Cardiac septum (tissue), 1 donor: ENCODE results near the gene ZMIZ2. TPM values are rescaled to one million over a fixed set of nuclear protein-coding genes. Genes with fewer than 3 reads are reported as not detected.
"Not testable (repeated sequence)": the region's sequence is repeated elsewhere in the genome, so short reads cannot be mapped to it uniquely, and the experiment has no call there.

Experiments used
- DNase-seq: peaks from one replicate; pipeline ENCODE4 v3.0.0-alpha.2; 2020; ENCODE audit warnings: low spot score
- intact Hi-C: fragments of 100-400 bp; cut with DNase I; formaldehyde crosslinking; loops from one replicate; pipeline ENCODE4 v1.14.0; 2022
- long read RNA-seq: library from polyadenylated mRNA; unstranded; transcript quantifications from one replicate; pipeline ENCODE4 v2.0.0, GENCODE V29; 2021
- total RNA-seq: library from RNA; stranded (reverse); fragmentation: NEBNext Ultra II Directional; extraction: Animal tissue kit (Norgen Biotek cat#: 25700); gene quantifications from one replicate; pipeline ENCODE4 v1.2.1, GENCODE V29; 2021
- donor health status: DM: no; HTN: no; CAD: no.

Gene ZMIZ2, protein sequence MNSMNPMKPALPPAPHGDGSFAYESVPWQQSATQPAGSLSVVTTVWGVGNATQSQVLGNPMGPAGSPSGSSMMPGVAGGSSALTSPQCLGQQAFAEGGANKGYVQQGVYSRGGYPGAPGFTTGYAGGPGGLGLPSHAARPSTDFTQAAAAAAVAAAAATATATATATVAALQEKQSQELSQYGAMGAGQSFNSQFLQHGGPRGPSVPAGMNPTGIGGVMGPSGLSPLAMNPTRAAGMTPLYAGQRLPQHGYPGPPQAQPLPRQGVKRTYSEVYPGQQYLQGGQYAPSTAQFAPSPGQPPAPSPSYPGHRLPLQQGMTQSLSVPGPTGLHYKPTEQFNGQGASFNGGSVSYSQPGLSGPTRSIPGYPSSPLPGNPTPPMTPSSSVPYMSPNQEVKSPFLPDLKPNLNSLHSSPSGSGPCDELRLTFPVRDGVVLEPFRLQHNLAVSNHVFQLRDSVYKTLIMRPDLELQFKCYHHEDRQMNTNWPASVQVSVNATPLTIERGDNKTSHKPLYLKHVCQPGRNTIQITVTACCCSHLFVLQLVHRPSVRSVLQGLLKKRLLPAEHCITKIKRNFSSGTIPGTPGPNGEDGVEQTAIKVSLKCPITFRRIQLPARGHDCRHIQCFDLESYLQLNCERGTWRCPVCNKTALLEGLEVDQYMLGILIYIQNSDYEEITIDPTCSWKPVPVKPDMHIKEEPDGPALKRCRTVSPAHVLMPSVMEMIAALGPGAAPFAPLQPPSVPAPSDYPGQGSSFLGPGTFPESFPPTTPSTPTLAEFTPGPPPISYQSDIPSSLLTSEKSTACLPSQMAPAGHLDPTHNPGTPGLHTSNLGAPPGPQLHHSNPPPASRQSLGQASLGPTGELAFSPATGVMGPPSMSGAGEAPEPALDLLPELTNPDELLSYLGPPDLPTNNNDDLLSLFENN
- total RNA-seq: 62.4 TPM
- long read RNA-seq, full-length matches to known transcripts: 1 of 35 reads
- long read RNA-seq, partial matches to known transcripts: 20 of 35 reads
- long read RNA-seq, other reads (novel, unspliced or antisense): 14 of 35 reads

DNA sequence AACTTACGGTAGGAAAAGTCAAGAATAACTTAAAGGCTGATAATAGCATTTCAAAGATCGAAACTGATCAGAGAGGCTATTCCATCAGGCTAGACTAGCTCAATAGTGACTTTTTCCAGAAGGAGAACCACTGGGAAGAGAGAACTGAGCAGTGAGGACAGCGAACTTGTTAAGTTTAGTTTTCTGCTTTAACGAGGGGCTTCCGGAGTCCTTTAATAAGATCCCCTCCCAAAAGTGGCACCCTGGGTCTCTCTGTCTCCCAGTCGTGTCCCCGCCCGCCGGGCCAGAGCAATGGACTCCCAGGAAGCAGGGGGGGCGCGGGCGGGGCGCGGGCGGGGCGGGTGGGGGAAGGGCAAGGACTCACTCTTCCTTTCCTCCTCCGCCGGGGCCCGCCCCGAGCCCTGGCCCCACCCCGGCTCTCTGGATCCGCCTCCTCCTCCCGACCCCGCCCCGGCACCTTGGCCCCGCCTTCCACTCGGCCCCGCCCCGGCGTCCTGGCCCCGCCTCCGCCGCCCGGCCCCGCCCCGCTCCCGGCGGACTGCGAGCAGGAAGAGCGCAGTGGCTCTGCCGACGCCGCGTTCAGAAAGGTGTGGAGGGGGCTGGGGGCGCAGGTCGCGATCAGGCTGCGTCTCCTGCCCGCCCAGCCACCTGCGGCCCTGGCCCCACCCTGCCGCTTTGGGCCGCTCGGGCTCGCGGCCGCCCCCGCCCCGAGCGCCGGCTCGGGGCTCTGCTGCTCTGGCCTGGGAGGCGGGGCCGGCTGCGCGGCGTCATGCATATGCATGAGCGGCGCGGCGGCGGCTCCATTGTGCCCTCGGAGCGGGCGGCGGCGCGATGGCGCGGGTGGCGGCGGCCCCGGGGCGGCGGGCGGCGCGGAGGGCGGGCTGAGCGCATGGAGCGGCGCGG is at the start of gene ZMIZ2:
TSS of gene ZMIZ2 (plus strand) at position 803 of the 903 bp plus-strand sequence. CDS start 7,403 bp downstream, outside the sequence.
- peak; percentile 99 for DNase-seq
- intact Hi-C loops: loop anchor here (5.0 kb wide), 2 partner anchors 49 to 151 kb away; partner anchors contain the start of gene PPIA

DNA sequence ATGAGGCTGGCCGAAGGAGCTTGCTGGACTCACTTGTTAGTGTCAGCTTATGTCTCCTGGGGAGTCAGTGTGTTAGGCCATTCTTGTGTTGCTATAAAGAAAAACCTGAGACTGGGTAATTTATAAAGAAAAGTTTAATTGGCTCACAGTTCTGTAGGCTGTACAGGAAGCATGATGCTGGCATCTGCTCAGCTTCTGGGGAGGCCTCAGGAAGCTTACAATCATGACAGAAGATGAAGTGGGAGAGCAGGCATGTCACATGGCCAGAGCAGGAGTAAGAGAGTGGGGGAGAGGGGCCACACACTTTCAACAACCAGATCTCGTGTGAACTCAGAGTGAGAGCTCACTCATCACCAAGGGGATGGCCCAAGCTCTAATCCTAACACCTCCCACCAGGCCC is 49.0 kb upstream of the ZMIZ2 start:
- DNase-seq, intact Hi-C loops: not testable (repeated sequence)

DNA sequence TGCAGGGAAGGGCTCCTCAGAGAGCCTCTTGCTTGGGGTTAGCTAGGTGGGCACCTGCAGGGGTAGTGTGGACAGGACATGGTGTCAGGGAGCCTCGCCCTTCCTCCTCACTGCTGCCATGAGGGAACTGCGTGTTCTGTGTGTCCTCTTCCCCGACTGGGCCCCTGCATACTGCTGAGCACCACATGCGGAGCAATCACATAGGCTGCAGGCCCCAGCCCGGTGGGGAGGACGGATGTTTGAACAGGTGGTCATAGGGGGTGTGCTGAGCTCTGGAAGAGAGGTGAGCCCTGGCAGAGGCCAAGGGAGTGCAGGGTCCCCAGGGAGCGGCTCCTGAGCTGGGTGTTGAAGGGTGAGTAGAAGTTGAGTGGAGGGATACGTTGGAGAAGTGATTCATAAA is 48.3 kb upstream of the ZMIZ2 start:
- intact Hi-C loops: no loop called here
- DNase-seq: peak; percentile 62

DNA sequence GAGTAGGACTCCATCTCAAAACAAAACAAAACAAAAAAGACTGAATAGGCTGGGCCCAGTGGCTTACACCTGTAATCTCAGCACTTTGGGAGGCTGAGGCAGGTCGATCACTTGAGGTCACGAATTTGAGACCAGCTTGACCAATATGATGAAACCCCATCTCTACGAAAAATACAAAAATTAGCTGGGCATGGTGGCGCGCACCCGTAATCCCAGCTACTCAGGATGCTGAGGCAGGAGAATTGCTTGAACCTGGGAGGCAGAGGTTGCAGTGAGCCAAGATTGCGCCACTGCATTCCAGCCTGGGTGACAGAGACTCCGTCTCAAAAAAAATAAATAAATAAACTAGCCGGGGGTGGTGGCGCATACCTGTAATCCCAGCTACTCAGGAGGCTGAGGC is 45.3 kb upstream of the ZMIZ2 start:
- intact Hi-C loops: not testable (repeated sequence)
- DNase-seq: peak; percentile 27

DNA sequence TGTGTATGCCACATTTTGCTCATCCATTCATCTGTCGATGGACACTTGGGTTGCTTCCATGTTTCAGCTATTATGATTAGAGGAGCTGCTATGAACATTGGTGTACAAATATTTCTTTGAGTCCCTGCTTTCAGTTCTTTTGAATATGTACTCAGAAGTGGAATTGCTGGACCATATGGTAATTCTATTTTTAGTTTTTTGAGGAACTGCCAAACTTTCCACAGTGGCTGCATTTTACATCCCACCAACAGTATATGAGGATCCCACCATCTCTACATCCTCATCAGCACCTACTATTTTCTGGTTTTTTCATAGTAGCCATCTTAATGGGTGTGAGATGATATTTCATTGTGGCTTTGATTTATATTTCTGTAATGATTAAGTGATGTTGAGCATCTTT is 44.7 kb upstream of the ZMIZ2 start:
- intact Hi-C loops: no loop called here
- no peak for DNase-seq

DNA sequence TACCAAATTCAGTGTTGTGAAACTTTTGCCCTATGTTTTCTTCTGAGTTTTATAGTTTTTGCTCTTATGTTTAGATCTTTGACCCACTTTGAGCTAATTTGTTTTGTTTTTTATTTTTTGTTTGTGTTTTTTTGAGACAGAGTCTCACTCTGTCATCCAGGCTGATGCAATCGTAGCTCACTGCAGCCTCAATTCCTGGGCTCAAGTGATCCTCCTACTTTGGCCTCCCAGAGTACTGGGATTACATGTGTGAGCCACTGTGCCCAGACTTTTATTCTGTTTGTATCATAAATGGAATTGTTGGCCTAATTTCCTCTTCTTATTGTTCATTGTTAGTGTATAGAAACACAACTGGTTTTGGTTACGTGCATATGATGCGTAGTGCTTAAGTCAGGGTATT is 43.2 kb upstream of the ZMIZ2 start:
- intact Hi-C loops: no loop called here
- DNase-seq: no peak

DNA sequence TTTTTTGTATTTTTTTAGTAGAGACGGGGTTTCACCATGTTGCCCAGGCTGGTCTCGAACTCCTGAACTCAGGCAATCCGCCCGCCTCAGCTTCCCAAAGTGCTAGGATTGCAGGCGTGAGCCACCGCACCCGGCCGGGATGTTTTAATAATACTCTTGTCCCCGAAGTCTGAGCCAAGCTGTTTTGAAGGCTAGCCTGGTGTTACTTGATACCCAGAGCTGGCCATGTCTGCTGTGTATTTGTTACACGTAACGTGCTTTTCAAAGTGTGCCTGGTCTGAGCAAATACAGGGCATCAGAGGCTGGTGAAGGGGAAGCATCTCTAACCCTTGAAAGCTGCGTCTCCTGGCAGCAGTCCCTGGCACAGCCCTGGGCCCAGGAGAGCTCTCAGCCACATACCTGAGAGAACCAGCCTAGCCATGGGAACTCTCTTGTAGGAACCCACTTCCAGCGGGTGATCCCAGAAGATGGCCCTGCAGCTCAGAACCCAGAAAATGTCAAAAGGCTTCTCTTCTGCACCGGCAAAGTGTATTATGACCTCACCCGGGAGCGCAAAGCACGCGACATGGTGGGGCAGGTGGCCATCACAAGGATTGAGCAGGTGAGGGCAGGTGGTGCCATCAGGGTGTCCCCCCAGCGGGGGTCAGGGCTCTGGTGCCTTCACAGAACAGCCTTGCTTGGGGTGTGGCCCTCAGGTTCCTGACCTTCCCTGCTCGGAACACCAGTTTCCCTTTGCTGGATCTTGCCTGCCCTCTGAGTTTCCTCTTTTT is 41.7 kb upstream of the ZMIZ2 start:
- intact Hi-C loops: no loop called here
- DNase-seq: peak; percentile 43

DNA sequence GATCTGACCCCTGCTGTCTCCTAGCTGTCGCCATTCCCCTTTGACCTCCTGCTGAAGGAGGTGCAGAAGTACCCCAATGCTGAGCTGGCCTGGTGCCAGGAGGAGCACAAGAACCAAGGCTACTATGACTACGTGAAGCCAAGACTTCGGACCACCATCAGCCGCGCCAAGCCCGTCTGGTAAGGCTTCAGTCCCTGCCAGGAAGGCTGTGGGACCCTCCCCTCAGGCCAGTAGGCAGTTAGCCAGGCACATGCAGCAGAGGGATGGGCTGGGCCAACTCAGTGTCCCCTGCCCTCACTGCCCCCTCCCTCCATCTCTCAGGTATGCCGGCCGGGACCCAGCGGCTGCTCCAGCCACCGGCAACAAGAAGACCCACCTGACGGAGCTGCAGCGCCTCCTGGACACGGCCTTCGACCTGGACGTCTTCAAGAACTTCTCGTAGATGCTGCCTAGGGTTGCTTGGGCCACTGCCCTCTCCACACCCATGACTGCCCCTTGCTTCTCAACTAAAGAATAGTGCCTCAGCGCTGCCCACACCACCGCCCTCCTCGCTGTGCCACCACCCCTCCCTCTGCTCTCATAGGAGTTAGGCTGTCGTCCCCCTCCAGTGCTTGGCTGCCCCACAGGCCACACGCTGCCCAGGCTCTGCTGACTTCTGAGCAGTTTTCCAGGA is 41.0 kb upstream of the ZMIZ2 start:
- peak; percentile 72 for DNase-seq
- intact Hi-C loops: no loop called here

DNA sequence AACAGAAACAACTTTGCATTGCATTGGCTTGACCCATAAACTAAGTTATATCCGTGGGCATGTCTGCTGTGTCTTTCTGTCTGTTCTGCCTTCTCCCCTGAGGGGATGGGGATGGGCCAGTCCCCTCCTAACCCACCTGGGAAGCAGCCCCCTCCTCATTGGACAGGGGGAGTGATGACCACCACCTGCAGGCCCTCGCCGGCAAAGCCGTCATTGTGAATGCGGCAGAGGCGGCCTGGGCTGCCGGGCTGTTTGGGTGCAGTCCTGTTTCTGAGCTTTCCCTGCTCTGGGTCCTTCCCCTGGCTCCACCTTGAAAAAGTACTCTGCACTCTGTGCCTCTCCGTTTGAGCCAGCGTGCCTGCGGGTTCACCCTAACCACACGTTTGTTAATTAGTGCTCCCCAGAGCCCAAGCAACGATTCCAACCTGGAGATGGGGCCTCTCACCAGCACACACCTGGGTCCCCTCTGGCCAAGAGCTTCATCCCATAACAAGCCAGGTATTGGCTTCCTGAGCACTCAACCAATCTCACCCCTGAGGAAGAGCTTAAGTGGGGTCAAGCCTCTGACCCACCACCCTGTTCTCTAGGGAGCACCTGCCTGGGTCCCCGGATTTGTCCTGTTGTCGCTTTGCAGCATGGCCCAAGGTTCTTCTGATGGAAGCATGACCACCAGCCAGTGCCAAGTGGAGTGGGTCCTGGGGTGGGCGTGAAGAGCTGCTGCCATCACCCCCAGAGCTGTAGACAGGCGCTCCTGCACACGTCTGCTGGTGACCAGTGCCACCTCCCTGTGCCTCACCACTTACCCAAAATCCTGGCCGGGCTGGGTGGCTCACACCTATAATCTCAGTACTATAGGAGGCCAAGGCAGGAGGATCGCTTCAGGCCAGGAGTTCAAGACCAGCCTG is 39.4 kb upstream of the ZMIZ2 start:
- peak; percentile 74 for DNase-seq
- intact Hi-C loops: no loop called here

DNA sequence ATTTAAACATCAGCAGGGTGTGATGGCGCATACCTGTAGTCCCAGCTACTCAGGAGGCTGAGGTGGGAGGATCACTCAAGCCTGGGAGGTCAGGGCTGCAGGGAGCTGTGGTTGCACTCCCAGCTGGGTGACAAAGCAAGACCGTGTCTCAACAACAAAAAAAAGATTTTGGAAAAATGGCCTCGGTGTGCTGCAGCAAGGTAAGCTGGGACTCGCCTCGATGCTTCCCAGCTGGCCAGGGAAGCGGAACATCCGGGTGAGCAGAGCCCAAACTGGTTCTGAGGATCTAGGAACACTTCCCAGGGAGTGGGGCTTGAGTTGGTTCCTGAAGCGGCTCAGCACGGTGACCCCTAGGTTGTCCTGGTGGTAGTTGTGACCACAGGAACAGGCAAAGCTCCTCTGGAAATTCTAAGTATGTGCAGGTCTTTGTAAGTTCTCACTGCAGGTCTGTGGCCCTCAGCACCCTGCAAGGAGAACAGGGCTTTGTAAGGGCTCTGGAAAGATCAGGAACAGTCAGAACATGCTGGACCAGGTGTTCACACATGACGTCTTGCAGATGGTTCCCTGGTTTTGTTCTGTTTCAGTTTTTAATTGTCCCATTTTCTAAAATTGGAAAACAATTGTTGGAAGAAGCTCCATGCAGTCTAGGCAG is 38.6 kb upstream of the ZMIZ2 start:
- intact Hi-C loops: no loop called here
- peak; percentile 15 for DNase-seq

DNA sequence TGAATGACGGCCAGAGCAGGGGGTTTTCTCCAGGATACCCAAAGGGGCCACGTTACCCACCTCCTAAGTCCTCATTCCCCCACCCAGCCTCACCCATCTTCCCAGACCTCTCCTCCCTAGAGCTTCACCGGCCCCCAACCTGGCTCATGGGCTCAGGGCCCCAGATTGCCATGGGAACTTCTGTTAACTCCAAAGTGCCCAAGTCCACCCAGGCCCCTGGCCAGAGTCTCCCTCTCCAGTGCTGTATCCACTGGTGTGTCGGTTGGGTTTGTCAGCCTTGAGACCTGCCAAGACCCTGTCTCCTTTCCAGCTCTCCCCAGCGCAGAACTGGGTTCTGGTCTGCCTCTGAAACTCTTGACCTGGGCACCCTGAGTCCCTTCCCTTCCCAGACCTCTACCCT is 37.1 kb upstream of the ZMIZ2 start:
- intact Hi-C loops: no loop called here
- peak; percentile 53 for DNase-seq

DNA sequence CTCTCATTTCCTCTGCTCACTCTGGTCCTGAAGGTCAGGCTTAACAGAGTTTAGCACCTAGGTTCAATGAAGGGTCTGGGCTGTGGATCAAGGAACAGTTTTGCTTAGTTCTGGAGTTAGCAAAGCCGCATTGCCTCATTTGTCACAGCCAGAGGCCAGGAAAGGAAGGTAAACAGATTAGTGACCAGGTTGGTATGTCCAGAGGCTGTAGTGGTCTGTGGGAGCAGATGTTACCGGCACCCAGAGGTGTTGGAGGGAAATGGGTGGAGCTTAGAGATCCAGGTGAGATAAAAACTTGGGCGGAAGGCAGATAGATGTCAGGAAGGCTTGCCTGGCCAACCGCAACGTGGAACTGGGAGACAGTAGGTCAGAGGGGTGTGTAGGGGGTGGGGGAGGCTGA is 36.6 kb upstream of the ZMIZ2 start:
- intact Hi-C loops: no loop called here
- peak; percentile 27 for DNase-seq

DNA sequence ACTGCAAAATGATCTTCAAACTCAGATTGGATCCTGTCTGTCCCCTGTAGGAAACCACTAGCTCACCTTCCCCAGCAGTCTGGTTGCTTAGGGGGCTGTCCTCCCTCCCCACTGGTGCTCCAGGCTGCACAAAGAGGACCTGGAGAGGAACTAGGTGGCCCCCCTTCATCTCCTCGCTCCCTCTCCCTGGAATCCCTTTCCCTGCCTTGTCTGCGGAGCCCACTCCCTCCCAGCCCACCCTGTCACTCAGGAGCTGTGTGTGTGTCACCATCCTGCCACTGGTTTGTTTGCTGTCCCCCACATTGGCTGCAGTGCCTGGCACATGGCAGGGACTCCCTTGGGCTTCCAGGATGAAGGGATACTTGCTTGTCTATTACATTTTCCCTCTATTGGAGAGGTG is 35.5 kb upstream of the ZMIZ2 start:
- intact Hi-C loops: no loop called here
- DNase-seq: peak; percentile 59

DNA sequence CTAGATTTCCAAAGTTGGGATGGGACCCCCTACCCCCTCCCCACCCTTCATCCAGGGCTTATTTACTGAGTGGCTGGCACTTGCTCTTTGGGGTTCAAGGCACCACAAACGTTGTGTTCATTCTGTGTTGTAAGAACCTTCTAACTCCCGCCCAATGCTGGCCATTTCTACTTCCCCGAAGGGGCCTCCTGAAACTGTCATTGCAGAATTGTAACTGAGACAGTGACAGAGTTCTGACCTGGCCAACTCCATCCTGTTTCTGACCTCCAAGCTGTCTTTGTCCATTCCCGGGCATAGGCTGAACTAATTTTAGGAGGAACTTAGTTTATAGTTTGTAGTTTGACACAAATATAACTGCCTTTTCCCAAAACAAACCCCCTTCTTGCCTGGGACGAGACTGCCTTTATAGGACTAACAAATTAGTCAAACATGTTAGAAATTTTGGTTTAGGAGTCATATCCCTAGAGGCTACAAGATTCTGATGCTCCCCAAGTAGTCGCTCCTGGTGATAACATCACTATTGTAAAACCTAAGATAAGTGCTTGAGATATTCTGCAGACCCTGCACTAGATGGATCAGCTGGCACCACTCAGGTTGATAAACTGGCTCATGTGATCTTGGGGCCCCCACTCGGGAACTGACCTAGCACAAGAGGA is 34.8 kb upstream of the ZMIZ2 start:
- intact Hi-C loops: no loop called here
- peak; percentile 17 for DNase-seq

DNA sequence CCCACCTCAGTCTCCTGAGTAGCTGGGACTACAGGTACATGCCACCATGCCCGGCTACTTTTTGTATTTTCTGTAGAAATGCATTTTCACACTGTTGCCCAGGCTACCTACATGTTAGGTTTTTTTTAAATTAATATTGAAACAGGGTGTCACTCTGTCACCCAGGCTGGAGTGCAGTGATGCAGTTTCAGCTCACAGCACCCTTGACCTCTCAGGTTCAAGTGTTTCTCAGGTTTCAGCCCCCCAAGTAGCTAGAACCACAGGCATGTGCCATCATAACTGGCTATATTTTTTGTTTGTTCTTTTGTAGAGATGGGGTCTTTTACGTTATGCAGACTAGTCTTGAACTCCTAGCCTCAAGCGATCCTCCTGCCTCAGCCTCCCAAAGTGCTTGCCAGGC is 32.4 kb upstream of the ZMIZ2 start:
- no peak for DNase-seq
- intact Hi-C loops: no loop called here

DNA sequence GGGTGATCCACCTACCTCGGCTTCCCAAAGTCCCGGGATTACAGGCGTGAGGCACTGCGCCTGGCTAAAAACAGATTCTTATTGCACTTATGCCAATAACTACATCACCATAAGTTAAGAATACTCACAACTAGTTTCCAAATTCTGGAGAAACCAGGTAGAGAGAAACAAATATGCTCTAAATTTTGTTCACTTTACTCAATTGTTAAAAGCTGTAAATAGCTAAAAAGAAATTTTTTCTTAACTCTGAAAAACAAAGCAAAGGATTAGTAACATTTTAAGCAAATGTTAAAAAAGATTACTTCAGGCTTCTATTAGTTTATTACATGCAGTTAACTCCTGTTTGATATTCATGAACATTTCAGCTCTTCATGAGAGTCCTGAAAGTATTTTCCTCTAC is 28.3 kb upstream of the ZMIZ2 start:
- intact Hi-C loops: no loop called here
- peak; percentile 5 for DNase-seq
